HG03196 (cell line): Measurements from ENCODE around the gene SAMD4B.
"Not testable (repeated sequence)": the region's sequence is repeated elsewhere in the genome, so short reads cannot be mapped to it uniquely, and the experiment has no call there.

Experiments used
- ATAC-seq: cut with Tn5 transposase; IDR thresholded peaks from one replicate; pipeline ENCODE4 v1.9.1; 2021; ENCODE audit not compliant: unreplicated experiment

SAMD4B gene

GRCh38 chr19:39362682-39363657, 20.7 kb downstream of the SAMD4B start:
- no peak for ATAC-seq

GRCh38 chr19:39363901-39364457, 21.8 kb downstream of the SAMD4B start:
- no peak for ATAC-seq

GRCh38 chr19:39365531-39365930, 23.3 kb downstream of the SAMD4B start:
- ATAC-seq = no peak

- ATAC-seq = no peak
These were observed 27.0 kb downstream of the SAMD4B start for GRCh38 chr19:39369200-39369599.

DNA sequence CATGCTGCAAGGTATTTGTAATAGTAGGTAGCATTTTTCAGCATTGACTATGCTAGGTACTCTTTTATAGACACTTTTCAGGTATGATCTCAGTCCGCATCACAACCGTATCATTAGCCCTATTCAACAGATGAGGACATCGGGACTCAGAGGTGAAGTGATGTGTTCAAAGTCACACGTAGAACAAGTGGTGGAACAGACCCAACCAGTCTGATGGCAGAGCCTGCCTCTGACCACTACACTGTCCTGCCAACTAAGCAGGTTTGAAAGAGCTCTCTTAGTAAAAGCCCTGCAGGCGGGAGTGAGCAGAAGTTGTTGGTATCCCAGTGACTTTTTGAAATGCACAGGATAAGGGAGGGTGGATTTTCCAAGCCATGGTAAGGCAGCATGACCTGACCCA, 28.5 kb downstream of the SAMD4B start:
- ATAC-seq = no peak

GRCh38 chr19:39372047-39372802, 30.0 kb downstream of the SAMD4B start:
- ATAC-seq = no peak

- ATAC-seq = no peak
These were observed 30.7 kb downstream of the SAMD4B start for GRCh38 chr19:39372941-39373340.

DNA sequence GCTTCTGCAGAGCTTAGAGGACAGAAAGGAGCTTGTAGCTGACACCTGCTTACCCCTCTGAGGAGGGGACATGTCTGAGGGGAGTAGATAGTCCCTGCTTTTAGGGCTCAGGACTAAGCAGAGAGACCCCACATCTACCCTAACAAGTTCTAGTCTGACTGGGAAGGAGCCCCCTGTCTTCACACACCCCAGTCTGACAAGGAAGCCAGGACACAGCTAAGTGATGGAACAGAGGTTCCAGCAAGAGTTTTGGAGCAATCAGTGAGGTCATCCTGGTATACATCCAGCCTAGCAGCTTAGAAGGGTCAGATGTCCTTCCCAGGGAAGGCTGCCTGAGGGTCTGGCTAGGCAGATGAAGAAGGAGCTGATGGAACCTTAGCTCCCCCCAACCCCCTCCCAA, 33.7 kb downstream of the SAMD4B start:
- ATAC-seq = no peak

GRCh38 chr19:39377373-39378362, 35.4 kb downstream of the SAMD4B start:
- no peak for ATAC-seq

- not testable (repeated sequence) for ATAC-seq
These were observed 37.1 kb downstream of the SAMD4B start for GRCh38 chr19:39379366-39379765.

DNA sequence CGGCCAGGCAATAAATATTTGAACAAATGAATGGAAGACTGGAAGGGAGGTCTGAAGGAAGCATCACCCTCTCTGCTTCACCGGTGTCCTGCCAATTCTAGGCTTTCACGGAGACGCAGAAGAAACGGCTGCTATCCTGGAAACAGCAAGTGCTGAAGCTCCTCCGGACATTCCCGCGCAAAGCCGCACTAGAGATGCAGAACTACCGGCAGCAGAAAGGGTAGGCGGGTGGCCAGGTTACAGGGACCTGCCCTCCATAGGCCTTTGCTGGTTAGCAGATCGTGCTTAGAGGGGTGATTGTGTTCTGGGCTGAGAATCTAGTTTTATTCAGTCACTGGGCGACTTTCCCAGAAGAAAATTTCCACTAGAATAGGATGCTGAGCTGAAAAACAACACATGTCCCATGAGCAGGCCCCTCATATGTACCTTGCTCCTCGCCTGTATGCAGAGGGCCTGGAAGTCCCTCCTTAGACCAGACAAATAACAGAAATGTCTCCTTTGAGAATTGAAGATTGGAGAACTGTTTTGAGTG, 37.7 kb downstream of the SAMD4B start:
- ATAC-seq = no peak

- no peak for ATAC-seq
These were observed 38.6 kb downstream of the SAMD4B start for GRCh38 chr19:39380521-39381502.

DNA sequence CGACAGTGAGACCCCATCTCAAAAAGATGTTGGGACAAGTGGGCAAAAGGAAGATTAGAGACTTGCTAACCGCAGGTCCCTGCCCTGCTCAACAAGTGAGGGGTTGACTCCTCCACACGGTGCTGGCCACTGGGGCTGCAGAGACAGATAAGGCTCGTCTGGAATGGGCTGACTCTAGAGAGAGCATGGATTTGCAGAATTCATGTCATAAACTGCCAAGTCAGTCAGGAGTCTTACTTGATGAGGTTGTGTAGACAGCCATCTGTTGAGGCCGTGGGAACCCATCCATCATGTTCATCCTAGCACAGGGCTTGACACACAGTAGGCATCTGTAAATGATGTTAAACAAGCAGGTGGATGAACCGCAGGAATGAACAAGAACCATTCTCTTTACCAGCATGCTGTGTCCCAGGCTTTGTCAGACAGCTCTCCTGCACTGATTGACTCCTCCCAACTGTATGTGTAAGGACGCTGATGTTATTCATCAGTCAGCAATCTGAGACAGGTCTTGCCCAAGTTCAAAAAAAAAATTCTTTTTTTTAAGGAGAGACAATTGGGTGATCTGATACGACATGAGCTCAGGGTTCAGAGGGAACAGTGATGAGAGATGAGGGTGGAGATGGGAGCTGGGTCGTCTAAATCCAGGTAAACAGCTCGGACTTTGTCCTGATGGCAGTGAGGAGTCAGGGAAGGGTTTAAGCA, 39.8 kb downstream of the SAMD4B start:
- ATAC-seq = no peak

DNA sequence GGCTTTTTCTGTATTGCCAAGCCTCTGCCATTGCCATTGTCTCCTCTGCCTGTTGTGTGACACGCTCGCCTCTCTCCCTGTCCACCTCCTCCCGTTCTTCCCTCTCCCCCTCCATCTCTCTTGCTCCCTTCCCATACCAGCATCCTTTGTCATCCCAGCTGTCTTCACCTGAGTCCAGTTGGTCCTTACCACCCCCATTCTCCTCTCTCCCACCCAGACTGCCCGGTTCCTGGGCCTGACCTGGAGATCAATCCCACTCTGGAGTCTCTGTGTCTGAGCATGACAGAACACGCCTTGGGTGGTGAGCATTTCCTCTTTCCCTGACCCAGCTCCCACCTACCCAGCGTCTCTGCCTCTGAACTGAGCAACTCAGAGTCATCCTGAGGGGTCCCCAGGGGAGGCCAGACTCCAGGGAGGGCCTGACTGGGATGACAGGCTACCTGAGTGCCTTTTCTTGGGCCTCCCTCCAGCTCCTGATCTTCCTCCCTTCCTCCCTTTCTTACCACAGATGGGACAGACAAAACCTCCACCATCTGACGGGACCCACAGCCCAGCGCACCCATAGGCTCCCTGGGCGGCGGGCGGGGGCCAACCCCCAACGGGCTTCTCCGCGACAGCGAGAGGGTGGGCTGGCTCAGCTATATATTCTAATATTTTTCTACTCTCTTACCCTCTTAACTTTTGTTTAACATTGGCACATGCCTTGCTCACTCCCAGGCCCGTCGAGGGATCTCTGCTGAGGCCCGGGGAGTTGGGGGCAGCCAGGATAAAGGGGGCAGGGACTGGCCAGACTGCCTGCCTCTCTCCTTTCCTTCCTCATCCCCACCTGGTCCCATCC, 41.0 kb downstream of the SAMD4B start:
- ATAC-seq = no peak

DNA sequence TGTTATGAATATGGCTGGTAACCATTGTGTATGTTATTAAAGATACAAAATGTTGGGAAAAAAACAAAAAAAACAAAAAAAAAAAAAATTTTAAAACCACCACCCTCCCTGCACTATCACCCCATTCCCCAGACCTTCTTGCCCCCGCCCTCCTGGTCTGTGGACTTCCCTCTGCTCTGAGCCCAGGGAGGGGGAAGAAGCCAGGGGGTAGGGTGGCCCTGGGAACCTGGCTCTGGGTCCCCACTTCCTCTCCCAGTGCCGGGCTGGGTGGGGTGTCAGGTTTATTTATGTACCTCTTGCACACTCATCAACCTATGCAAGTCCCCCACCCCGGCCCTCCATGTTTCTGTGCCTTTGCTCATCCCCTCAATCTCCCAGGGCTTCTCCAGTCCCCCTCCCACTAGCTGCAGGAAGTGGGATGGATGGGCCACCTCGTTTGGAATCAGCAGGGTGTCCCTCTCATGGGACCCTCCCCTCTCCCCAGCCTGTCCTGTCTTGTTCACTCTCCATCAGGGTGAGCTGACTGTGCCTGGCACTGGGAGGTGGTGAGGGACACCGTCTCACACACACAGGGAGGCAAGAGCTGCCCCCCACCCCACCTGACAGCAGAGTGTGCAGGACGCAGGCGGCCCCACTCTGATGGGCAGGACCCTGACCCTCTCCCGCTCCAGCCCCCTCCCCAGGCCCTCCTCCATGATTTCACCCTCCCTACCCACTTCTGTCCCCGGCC, 42.8 kb downstream of the SAMD4B start:
- ATAC-seq = no peak

- no peak for ATAC-seq
These were observed 43.6 kb downstream of the SAMD4B start for GRCh38 chr19:39385629-39386411.
